HCT116 (cell line): ENCODE results near the gene SLC18A2.

Experiments used
- POLR2AphosphoS5 ChIP-seq: IDR thresholded peaks from 2 replicates; pipeline ENCODE4 v1.6.1; 2011; ENCODE audit warnings: mild to moderate bottlenecking, low read depth, low read length, moderate library complexity
- SRF ChIP-seq: IDR thresholded peaks from 2 replicates; pipeline ENCODE4 v1.6.1; 2012; ENCODE audit warnings: low read depth
- TF ChIP-seq, protein P1 (sequence below), 3 experiments: fragments of 200-600 bp in 1 of 3; sonication (generic) in 1 of 3; IDR thresholded peaks in 2 of 3; conservative IDR thresholded peaks in 1 of 3; 2 replicates each; pipeline ENCODE4 v1.5.1; 2012 to 2017; ENCODE audit warnings: low read depth in 2 of 3, low read length in 2 of 3, antibody characterized with exemption in 1 of 3, borderline replicate concordance in 1 of 3, control low read depth in 1 of 3, mild to moderate bottlenecking in 1 of 3, mixed read lengths in 1 of 3, mixed run types in 1 of 3, moderate library complexity in 1 of 3; ENCODE audit not compliant: insufficient read depth in 1 of 3
- TF ChIP-seq, protein P2 (sequence below): IDR thresholded peaks from 2 replicates; pipeline ENCODE4 v1.6.1; 2012; ENCODE audit warnings: low read depth
- TF ChIP-seq, protein P3 (sequence below): IDR thresholded peaks from 2 replicates; pipeline ENCODE4 v1.6.1; 2012

DNA sequence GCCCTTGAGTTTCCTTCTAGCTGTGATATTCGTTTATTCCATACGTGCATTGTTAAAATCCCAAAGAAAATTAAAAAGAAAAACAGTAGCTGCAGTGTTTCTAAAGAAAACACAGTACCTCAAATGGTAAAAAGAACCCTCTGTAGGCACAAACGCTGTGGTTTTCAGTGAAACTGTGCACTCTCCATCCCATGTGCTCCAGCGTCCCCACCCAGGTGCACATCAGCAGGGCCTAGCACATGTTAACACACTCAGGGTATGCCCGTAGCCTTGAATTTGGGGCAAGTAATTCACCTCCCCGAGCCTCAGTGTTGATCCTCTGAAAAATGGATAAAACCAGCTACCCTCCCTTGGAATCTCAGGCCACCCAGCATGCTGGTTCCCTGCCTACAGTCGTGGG lies 9.5 kb downstream of the SLC18A2 start:
- TF ChIP-seq, protein P1, sequence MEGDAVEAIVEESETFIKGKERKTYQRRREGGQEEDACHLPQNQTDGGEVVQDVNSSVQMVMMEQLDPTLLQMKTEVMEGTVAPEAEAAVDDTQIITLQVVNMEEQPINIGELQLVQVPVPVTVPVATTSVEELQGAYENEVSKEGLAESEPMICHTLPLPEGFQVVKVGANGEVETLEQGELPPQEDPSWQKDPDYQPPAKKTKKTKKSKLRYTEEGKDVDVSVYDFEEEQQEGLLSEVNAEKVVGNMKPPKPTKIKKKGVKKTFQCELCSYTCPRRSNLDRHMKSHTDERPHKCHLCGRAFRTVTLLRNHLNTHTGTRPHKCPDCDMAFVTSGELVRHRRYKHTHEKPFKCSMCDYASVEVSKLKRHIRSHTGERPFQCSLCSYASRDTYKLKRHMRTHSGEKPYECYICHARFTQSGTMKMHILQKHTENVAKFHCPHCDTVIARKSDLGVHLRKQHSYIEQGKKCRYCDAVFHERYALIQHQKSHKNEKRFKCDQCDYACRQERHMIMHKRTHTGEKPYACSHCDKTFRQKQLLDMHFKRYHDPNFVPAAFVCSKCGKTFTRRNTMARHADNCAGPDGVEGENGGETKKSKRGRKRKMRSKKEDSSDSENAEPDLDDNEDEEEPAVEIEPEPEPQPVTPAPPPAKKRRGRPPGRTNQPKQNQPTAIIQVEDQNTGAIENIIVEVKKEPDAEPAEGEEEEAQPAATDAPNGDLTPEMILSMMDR (IDR thresholded peaks at IDR 0.05 in 2 of 3, conservative IDR thresholded peaks at IDR 0.05 in 1 of 3; ENCODE audit: borderline replicate concordance in 1 of 3, insufficient read depth in 1 of 3, low read depth in 2 of 3, low read length in 2 of 3): no peak
- TF ChIP-seq, protein P2, sequence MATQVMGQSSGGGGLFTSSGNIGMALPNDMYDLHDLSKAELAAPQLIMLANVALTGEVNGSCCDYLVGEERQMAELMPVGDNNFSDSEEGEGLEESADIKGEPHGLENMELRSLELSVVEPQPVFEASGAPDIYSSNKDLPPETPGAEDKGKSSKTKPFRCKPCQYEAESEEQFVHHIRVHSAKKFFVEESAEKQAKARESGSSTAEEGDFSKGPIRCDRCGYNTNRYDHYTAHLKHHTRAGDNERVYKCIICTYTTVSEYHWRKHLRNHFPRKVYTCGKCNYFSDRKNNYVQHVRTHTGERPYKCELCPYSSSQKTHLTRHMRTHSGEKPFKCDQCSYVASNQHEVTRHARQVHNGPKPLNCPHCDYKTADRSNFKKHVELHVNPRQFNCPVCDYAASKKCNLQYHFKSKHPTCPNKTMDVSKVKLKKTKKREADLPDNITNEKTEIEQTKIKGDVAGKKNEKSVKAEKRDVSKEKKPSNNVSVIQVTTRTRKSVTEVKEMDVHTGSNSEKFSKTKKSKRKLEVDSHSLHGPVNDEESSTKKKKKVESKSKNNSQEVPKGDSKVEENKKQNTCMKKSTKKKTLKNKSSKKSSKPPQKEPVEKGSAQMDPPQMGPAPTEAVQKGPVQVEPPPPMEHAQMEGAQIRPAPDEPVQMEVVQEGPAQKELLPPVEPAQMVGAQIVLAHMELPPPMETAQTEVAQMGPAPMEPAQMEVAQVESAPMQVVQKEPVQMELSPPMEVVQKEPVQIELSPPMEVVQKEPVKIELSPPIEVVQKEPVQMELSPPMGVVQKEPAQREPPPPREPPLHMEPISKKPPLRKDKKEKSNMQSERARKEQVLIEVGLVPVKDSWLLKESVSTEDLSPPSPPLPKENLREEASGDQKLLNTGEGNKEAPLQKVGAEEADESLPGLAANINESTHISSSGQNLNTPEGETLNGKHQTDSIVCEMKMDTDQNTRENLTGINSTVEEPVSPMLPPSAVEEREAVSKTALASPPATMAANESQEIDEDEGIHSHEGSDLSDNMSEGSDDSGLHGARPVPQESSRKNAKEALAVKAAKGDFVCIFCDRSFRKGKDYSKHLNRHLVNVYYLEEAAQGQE: no peak
- TF ChIP-seq POLR2AphosphoS5: no peak
- TF ChIP-seq, protein P3, sequence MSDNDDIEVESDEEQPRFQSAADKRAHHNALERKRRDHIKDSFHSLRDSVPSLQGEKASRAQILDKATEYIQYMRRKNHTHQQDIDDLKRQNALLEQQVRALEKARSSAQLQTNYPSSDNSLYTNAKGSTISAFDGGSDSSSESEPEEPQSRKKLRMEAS: no peak
- no peak for TF ChIP-seq SRF
